ENCODE measurements around the gene PCYT1B.
"Not testable (repeated sequence)": the region's sequence is repeated elsewhere in the genome, so short reads cannot be mapped to it uniquely, and the experiment has no call there.

The PCYT1B gene

DNA sequence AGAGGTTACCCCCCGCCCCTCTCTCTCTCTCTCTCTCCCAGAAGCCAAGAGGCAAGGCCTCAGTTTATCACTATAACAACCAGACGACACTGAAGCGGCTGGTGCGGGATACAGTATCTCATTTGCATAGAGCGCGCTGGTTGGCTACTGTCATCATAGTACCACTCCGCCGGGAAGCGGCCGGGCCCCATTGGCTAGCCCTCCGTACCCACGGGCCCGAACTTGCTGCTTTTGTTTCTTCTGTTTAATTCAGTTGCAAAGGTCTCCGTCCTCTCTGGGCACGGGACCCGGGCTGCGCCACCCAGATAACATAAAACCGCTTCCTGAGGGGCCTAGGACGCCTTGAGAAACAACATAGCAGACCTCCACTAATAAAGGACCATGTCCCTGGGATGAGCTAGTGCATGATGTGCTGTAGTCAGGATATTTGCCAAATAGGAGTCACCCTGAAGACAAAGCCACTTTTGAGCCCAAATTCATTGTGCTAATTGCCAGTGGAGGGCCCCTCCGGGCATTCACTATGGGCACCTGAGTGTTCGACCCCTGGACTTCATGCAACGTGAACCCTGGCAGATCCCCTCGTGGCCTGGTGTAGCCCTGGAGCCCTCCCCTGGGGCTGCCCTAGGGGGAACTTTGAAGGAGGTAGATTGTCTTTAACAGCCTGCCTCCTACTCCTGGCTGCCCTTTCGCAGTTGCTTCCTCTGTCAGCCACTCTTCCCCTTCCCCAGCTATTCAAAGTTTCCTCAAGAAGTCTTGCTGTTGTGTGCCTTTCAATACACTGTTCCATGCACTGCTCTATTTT lies at the start of gene PCYT1B:
Gene PCYT1B, minus strand, starts transcription at position 91 of the 802 bp plus-strand sequence. CDS start 242 bp downstream, outside the sequence.
- FAIRE-seq = no peak

DNA sequence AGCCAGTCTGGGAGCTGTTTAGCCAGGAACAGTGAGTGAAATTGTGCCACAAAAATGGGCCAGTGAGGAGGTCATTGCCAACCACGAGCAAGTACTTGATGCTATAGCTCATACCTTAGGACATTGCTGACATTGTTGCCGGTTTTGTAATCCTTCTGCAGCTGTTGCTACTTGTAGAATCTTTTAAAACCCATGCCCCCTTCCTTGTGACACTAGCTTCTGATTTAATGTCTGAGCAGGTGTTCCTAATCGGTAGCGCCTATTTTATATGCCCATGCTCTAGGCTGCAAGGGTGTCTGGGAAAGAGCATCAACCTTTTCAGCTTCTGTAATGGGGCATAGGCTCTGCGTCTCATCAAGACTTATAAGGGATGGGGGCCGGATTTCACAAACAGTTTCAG lies 49.1 kb upstream of the PCYT1B start:
- FAIRE-seq = no peak

DNA sequence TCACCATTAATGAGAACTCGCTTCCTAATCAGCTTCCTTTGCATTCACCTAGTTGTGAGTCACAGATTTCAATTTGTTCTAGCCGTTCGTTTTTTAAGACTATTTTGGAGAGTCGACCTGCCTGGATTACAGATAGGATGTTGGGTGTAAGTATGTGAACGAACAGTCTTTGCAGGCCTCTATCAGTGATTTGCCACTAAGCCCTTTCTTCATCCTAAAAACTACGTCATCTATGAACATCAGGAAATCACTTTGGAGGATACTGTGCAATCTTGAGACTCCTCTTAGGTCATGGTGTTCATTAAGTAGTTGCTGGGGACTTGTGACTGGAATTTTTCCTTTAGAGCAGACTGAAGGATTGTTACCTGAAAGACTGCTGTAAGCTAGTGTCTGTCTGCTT lies 47.7 kb upstream of the PCYT1B start:
- FAIRE-seq = no peak

DNA sequence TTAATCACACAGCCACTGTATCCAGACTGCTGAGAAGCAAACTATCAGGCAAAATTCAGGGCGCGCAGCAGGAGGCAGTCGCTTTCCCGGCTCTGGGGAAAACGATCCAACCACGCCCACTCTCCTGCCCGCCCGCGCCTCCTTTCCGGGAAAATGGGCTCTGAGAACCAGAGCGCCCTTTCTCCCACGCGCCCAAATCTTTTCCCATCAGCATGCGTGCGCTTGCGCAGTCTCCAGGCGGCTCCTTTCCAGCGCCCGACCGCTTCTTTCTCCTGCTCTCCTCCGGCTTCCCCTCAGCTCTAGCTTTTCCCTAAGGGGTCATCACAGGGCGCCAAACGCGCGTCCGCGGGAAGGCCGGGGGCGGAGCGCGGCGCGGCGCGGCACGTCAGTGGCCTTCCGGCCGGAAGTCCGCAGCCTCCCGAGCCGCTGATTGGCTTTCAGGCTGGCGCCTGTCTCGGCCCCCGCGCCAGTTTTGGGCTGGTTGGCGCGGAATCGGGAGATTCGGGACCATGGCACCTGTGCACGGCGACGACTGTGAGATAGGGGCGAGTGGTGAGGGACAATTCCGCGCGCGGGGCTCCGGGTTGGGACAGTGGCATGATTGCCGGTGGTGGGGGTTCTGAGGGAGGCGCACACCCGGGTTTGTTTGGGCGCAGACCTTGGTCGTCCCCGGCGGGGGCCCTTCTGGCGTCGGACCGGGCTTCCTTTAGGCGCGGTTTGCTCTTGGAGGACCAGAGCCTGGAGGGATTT lies 46.5 kb upstream of the PCYT1B start, which contains the start of gene POLA1:
Gene POLA1, plus strand, starts transcription at position 466 of the 750 bp plus-strand sequence. Its CDS starts 44 bp downstream, at position 510.
- peak; percentile 95 for FAIRE-seq

DNA sequence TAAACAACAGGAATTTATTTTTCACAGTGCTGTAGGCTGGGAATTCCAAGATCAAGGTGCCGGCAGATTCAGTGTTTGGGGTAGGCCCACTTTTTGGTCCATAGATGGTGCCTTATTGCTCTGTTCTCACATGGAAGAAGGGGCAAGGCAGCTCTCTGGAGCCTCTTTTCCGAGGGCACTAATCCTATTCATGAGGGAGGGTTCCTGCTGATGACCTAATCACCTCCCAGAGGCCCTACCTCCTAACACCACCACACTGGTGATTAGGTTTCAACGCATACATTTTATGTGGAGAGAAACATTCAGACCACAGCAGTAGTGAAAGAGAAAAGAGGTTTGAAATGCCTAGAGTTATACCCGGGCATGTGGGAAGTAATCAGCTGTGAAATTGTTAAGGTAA lies 45.2 kb upstream of the PCYT1B start:
- FAIRE-seq = no peak

DNA sequence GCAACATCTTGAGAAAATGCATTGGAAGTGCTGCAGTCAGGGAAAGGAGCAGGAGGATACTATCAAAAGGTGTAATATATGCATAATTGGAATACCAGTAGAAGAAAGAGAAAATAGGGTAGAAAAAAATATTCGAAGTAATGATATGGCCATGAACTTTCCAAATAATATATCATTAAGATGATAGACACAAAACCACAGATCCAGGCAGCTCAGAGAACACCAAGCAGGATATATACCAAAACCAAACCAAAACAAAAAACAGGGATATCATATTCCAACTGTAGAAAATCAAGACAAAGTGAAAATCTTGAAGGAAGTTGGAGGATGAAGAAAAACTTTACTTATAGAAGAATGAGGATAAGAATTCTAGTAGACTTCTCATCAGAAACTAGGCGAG lies 36.9 kb upstream of the PCYT1B start:
- FAIRE-seq = no peak

DNA sequence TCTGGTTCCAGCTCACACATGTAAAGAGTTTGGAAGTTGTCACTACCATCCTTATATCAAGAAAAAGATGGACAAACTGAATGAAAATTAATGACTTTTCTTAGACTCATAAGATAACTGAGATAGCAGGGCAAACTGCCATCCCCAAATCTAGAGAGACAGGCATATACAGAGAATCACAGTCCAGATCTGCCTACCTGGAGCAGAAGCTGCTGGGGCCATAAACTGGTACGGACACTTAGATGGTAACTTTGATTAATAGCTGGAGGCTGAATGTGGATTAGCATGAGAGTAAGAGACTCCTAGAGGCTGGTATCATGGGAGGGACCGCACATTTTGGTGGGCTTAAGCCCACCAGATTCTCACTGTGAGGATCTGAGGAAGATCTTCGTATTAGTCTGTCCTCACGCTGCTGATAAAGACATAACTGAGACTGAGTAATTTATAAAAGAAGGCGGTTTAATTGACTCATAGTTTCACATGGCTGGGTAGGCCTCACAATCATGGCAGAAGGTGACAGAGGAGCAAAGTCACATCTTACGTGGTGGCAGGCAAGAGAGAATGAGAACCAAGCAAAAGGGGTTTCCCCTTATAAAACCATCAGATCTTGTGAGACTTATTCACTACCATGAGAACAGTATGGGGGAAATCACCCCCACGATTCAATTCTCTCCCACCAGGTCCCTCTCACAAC lies 35.7 kb upstream of the PCYT1B start:
- no peak for FAIRE-seq

DNA sequence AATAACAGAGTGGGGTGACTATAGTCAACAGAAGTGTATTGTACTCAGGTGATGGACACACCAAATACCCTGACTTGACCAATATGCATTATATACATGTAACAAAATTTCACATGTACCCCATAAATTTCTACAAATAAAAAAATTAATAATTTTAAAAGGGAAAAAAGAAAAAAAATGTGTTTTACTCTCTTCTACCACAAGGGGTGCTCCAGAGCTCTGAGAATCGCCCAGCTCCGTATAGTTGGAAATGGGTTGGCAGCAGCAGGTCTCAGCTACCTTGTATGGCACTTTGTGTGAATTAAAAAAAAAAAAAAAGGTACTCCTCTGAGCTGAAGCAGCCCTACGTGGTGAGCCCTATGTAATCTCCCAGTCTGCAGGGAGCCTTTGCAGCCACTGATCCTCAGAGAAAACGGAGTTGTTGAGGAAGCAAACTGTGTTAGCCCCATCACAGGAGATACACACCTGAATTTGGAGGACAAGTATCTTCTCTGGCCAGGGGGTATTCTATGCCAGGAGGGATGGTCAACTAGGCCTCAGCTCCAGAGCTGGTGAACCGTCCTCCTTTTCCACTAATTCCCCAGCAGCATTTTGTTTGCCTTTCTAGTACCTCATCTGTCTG lies 29.4 kb upstream of the PCYT1B start:
- FAIRE-seq = peak; percentile 85

DNA sequence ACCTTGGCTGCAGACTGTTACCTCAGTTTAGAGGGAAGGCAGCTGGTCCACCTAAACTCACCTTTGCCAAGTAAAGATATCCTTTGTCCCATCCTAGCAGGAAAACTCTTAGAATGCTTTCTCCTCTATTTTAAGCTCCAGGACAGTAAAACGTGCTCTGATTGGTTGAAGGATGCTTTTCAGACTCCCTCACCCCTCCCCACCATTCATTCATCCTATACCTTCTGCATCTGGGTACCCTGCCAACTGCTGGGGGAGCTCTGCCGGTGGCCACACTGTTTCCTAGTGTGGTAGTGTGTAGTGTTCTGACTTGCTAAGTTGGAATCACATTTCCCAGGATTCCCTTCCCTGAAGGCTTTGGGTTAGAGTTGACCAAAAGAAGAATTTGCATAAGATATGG lies 26.3 kb upstream of the PCYT1B start:
- no peak for FAIRE-seq

DNA sequence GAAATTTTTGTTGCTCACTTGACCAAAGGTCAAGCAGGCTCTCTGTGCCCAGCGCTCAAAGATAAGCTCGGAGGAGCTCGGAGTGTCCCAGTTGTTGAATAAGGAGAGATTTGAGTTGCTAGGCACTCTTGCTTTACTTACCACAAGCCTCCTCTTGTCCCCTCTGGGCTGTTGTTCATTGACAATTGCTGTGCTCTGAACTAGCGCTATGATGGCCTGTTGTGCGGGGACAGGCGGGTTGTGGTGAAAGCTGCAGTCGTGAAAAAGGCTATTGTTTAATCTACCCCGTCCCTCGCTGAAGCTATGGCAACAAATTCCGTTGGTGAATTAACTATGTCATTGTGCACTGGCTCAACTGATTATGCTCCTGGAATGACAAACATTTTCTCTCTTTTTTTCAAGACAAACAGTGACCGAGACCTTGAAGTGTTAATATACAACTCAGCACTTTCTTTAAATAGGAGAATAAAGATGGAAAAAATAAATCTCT lies 25.6 kb upstream of the PCYT1B start:
- no peak for FAIRE-seq

DNA sequence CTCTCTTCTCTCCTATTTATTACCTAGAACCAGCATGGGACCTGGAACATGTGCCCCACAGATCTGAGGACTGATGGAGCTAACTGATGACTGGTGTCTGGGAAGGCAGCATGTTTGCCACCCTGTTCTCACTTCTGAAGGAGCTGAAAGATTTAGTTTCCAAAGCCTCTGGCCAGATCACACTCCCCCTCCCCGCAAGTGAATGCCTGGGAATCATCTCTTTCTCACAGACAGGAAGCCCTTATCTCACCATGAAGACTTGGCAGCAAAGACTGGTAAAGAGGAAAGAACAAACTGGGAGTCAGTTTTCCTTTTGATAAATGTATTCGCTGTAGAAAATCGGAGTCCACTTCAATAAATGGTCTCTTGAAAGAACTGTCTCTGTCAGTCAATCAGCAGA lies 21.0 kb upstream of the PCYT1B start:
- no peak for FAIRE-seq

DNA sequence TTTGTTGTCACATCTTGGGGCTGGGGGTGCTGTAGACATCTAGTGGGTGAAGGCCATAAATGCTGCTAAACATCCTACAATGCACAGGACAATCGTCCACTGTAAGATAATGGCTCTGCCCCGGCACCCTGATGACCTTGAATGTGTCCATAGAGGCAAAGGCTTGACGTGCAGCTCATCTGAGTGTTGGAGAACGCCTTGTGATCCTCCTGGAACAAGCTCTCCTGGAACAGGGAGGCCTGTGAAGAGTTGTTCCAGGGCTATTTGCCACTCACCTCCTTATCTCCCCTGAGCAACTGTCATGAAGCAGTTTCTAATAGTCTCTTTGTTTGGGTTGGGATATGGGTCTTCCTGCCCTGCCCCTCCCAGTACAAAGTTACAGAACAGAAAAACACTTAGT lies 15.2 kb upstream of the PCYT1B start:
- FAIRE-seq = no peak

DNA sequence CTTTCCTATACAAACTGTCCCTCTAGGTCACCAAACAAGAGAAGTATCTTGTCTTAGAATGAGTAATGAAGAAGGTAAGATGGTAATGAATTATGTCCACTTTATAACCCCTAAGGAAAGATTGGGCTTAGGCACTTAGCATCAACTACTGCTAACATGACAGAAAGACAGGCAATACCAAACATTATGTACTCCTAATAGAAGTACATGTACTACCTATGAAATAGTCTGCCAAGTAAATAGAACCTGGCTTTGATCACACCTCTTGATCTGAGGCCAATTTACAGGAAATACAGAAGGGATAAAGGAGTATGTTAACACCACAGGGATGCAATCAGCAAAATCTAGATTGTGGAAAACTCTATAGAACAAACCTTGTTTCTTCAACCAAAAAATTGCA lies 14.1 kb upstream of the PCYT1B start:
- no peak for FAIRE-seq

DNA sequence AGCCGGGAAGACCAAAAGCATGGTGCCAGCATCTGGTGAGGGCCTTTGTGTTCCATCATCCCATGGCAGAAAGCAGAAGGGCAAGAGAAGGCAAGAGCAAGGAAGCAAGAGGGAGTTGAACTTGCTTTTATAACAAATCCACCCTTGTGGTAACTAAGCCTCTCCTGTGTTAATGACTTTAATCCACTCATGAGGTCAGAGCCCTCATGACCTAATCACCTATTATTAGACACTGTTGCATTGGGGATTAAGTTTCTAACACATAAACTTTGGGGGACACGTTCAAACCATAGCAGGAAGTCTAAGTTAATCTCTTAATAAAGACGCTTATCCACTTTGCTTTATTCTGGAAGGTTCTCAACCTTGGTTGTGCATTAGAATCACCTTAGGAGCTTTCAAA lies 12.5 kb upstream of the PCYT1B start:
- no peak for FAIRE-seq

DNA sequence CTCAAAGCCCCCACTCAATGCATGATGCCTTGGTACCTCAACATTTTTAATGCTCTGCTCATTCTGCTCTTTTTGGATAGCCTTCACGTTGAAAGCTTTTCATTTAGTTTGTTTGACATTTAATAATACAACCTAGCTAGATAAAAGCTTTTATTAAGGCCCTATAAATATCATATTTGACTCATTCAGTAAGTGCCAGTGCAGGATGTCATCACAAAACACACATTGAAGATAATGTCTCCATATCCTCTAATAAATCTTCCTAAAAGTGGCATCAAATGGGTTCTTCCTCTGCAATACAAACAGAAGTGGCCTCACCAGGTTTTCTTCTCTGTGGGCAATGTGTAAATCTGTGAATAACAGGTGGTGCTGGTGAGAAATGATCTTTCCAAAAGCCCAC lies 12.0 kb upstream of the PCYT1B start:
- no peak for FAIRE-seq

DNA sequence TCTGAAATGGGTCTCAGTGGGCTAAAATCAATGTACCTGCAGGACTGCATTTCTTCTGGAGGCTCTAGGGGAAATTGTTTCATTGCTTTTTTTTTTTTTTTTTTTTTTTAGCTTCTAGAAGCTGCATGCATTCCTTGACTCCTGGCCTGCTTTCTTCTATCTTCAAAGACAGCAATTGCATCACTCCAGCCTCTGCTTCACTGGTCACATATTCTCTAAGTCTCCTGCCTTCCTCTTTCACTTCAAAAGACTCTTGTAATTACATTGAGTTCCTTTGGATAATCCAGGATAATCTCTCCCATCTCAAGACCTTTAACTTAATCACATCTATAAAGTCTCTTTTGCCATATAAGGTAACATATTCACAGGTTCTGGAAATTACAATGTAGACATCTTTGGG lies 11.3 kb upstream of the PCYT1B start:
- no peak for FAIRE-seq

DNA sequence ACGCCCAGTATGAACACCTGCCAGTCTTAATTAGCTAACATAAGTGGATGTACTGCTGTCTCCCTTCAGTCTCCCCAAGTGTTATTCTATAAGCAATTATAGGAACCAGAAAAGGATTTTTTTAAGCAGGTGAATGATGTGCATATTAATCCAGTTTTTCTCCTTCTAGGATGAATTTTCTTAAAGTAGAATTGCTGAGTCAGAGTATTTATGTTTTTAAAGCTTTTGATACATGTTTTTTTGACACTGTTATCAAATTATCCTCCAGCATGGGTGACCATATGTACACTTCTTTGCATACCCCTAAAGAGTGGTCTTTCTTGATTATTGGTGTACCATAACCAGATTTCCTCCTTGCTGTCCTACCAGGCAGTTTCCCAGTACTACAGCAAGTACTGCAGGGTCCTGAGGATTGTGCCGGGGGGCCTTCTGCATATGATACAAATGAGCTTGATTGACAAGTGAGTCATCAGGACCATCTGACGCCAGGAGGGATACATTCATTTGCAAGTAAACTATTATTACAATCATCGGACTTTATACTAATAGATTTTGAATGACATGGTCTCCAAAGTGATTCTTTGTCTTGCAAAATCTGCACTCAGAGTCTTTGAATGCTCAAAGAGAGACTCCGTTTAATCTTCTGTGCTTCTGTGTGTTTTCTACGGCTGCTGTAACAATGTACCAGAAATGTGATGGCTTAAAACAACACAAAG lies 10.7 kb upstream of the PCYT1B start:
- FAIRE-seq = no peak

DNA sequence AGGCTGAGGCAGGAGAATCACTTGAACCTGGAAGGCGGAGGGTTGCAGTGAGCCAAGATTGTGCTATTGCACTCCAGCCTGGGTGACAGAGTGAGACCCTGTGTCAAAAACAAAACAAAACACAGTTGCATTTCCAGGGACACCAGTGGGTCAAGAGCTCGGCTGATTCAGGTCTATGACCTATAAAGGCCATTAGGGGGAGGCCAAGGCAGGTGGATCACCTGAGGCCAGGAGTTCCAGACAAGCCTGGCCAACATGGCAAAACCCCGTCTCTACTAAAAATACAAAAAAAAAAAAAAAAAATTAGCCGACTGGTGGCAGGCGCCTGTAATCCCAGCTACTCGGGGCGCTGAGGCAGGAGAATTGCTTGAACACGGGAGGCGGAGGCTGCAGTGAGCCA lies 8.5 kb upstream of the PCYT1B start:
- not testable (repeated sequence) for FAIRE-seq

DNA sequence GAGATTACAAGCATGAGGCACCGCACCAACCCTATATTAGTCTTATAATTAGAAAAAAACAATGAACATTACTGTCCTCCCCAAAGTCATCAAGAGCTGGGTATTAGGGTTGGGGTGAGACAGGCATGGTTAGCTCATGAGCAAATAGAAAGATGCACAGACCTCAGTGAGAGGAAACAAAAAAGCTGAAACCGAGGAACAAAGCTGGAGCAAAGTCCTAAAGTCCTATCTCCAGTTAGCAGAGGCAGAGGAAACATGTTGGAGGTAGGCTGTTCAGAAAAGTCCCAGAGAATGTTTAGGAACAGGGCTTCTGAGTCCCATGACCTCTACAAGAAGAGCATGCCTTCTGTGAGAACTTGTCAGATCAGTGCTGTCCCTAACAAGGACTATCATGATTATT lies 4.6 kb upstream of the PCYT1B start:
- no peak for FAIRE-seq

DNA sequence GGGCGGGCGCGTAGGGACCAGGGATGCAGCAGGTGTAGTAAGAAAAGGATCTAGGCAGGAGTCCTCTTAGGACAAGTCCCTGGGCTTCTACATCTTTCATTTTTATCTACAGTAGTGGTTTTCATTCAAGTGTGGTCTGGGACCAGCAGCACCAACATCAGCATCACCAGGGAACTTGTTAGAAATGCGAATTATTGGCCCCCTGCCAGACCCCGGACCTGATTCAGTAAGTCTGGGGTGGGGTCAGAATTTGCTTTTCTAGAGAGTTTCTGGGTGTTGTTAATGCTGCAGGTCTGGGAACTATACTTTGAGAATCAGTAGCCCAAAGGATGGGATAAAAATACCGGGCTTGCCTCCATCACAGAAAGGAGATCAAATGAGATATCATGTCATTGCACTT lies 1.3 kb upstream of the PCYT1B start:
- FAIRE-seq = no peak

DNA sequence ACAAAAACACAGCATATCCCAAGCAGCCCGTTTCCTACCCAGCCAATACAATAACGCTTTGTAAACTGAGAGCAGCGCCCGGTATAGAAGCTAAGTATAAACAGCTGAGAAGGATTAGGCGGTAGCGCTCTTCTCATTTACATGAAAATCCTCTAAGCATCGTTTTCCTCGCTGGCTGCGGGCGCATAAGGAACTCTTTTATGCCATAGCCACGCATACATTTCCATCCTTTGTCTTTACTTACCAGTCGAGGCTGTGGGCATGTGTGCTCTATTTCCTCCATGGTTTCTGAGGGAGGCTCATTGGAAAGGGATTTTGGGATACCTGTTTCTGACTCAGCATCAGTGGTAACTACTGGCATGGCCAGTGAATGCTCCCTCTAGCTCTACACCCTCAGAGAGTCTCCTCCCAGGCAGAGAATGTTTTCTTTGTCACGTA lies 383 bp downstream of the PCYT1B start:
- no peak for FAIRE-seq

DNA sequence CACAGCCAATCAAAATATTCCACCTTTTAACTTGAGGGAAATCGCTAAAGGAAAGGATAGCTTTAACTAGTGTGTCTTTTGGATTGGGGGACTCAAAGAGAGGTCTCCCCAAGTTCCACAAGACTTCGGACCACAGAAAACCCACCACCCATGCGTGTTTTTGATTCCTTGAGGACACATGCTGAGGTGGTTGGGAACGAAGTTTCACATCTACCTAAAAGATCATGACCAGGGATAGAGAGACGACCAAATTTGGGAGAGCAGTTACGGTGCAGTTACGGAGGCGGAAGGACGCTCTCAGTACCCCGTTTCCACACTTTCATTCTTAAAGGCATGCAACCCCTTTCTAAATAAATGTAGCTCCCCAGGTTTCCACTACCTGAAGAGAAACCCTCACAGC lies 1.1 kb downstream of the PCYT1B start:
- no peak for FAIRE-seq

All from G401.6 (cell line).